HepG2 (cell line): Measurements from ENCODE around the gene GNL3. TPM values are rescaled to one million over a fixed set of nuclear protein-coding genes. Genes with fewer than 3 reads are reported as not detected.
A peak's percentile ranks its signal among the peaks of the same experiment; 100 is the strongest.

Source experiments
- CBX1 ChIP-seq: IDR thresholded peaks from one replicate; pipeline ENCODE4 v1.6.1; 2016; ENCODE audit warnings: antibody characterized with exemption, low read depth
- CENPX ChIP-seq: sonication (generic); formaldehyde crosslinking; IDR thresholded peaks from 2 replicates; pipeline ENCODE4 v1.9.0; 2021; ENCODE audit warnings: mild to moderate bottlenecking, missing genetic modification reagents, moderate library complexity
- EZH2 ChIP-seq: conservative IDR thresholded peaks from 2 replicates; pipeline ENCODE4 v1.6.1; 2012; ENCODE audit warnings: mild to moderate bottlenecking, low read depth, low read length, moderate library complexity
- FOXK1 ChIP-seq: sonication (generic); formaldehyde crosslinking; IDR thresholded peaks from 2 replicates; pipeline ENCODE4 v1.4.0; 2020; ENCODE audit warnings: low read depth, missing genetic modification reagents, borderline replicate concordance
- KMT2A ChIP-seq: sonication (generic); formaldehyde crosslinking; IDR thresholded peaks from 2 replicates; pipeline ENCODE4 v1.4.0; 2020; ENCODE audit warnings: missing genetic modification reagents
- MTF1 ChIP-seq: sonication (generic); formaldehyde crosslinking; IDR thresholded peaks from 2 replicates; pipeline ENCODE4 v1.5.0; 2020; ENCODE audit warnings: missing genetic modification reagents
- PAX8 ChIP-seq: sonication (generic); formaldehyde crosslinking; IDR thresholded peaks from 2 replicates; pipeline ENCODE4 v1.8.0; 2022; ENCODE audit warnings: mild to moderate bottlenecking, missing genetic modification reagents, borderline replicate concordance
- POGZ ChIP-seq: sonication (generic); formaldehyde crosslinking; IDR thresholded peaks from 2 replicates; pipeline ENCODE4 v1.4.0; 2020; ENCODE audit warnings: mild to moderate bottlenecking, missing genetic modification reagents
- PRMT3 ChIP-seq: sonication (generic); formaldehyde crosslinking; IDR thresholded peaks from 2 replicates; pipeline ENCODE4 v1.8.1; 2022; ENCODE audit warnings: low read depth, mild to moderate bottlenecking, moderate library complexity, missing genetic modification reagents, borderline replicate concordance
- ZFAT ChIP-seq: sonication (generic); formaldehyde crosslinking; conservative IDR thresholded peaks from 2 replicates; pipeline ENCODE4 v1.8.1; 2023; ENCODE audit warnings: missing genetic modification reagents, inconsistent platforms
- ZNF260 ChIP-seq: sonication (generic); formaldehyde crosslinking; IDR thresholded peaks from 2 replicates; pipeline ENCODE4 v1.4.0; 2020; ENCODE audit warnings: missing genetic modification reagents, low read depth, mild to moderate bottlenecking, borderline replicate concordance
- ZNF354B ChIP-seq: sonication (generic); formaldehyde crosslinking; IDR thresholded peaks from 2 replicates; pipeline ENCODE4 v1.8.0; 2022; ENCODE audit warnings: mild to moderate bottlenecking, missing genetic modification reagents
- ZNF563 ChIP-seq: sonication (generic); formaldehyde crosslinking; IDR thresholded peaks from 2 replicates; pipeline ENCODE4 v1.8.0; 2022; ENCODE audit warnings: mild to moderate bottlenecking, moderate library complexity, missing genetic modification reagents
- ZNF629 ChIP-seq: sonication (generic); formaldehyde crosslinking; conservative IDR thresholded peaks from 2 replicates; pipeline ENCODE4 v1.5.0; 2020; ENCODE audit warnings: missing genetic modification reagents
- polyA plus RNA-seq, 8 experiments: library from polyadenylated mRNA; depleted of rRNA in 3 of 8; stranded (reverse) in 7 of 8; unstranded in 1 of 8; fragments of >200 nt; fragmentation: Illumina TruSeq in 4 of 8; extraction: Trizol in 4 of 8; gene quantifications; 2 replicates each; pipeline versions ENCODE4 v1.2.1 to v1.2.3, GENCODE V29; 2011 to 2016; ENCODE audit warnings: low read depth in 4 of 8, missing spikeins in 1 of 8, mixed read lengths in 1 of 8; ENCODE audit not compliant: insufficient read depth in 1 of 8
- total RNA-seq, 5 experiments: library from RNA; depleted of rRNA; stranded (reverse); fragments of >200 nt; fragmentation: Illumina TruSeq; extraction: Trizol; gene quantifications; 2 replicates each; pipeline ENCODE4 v1.2.3, GENCODE V29; 2016; ENCODE audit warnings: low read depth in 1 of 5
- TF ChIP-seq, protein P1 (sequence below): sonication (generic); formaldehyde crosslinking; IDR thresholded peaks from one replicate; pipeline ENCODE4 v1.5.1; 2020; ENCODE audit warnings: mild to moderate bottlenecking, missing genetic modification reagents; ENCODE audit errors: not compliant biosample characterization
- TF ChIP-seq, protein P2 (sequence below): IDR thresholded peaks from 2 replicates; pipeline ENCODE4 v1.6.1; 2012; ENCODE audit warnings: low read depth, low read length, improper control_type of control experiment

The GNL3 gene
- total and polyA plus RNA-seq, 2 of the 13 experiments (the other 11 are each of a cell fraction or from before 2014, with no cell fraction given), result 129 to 257 TPM

DNA sequence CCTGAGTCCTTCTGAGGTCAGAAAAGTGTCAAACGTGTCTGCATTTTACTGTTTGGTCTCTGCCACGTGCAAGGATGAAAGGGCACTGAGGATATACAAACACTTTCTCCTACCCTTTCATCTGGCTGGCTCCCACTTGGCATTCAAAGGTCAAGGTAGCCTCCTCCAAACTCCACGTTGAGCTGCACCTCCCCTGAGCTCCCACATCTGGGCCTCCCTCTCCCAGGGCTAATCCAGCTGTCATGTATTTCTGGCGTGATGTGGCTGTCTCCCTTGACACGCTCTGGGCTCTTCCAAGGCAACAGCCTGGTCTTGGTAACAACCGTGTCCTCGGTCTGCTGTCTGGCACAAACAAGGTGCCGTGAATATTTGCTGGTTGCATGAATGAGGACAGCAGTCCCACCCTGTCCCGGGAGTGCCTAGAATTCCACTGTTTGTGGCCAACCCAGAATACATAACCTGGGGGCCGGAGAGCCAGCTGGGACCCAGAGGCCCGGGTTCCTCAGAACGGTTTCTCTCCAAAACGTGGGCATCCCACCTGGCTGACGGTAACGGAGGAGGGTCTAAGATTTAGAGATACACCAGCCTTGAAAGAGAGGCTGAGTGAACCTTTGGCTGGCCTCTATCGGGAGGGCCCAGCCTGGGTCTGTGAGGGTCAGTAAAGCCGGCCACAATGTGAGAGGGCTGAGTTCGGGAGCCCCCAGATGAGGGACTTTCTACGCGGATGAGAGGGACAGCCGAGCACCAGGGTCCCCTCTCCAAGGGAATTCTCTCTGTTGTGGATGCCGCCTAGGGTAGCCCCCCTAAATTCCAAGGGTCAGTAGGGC lies 19.0 kb downstream of the GNL3 start (continued):
- TF ChIP-seq, protein P1, sequence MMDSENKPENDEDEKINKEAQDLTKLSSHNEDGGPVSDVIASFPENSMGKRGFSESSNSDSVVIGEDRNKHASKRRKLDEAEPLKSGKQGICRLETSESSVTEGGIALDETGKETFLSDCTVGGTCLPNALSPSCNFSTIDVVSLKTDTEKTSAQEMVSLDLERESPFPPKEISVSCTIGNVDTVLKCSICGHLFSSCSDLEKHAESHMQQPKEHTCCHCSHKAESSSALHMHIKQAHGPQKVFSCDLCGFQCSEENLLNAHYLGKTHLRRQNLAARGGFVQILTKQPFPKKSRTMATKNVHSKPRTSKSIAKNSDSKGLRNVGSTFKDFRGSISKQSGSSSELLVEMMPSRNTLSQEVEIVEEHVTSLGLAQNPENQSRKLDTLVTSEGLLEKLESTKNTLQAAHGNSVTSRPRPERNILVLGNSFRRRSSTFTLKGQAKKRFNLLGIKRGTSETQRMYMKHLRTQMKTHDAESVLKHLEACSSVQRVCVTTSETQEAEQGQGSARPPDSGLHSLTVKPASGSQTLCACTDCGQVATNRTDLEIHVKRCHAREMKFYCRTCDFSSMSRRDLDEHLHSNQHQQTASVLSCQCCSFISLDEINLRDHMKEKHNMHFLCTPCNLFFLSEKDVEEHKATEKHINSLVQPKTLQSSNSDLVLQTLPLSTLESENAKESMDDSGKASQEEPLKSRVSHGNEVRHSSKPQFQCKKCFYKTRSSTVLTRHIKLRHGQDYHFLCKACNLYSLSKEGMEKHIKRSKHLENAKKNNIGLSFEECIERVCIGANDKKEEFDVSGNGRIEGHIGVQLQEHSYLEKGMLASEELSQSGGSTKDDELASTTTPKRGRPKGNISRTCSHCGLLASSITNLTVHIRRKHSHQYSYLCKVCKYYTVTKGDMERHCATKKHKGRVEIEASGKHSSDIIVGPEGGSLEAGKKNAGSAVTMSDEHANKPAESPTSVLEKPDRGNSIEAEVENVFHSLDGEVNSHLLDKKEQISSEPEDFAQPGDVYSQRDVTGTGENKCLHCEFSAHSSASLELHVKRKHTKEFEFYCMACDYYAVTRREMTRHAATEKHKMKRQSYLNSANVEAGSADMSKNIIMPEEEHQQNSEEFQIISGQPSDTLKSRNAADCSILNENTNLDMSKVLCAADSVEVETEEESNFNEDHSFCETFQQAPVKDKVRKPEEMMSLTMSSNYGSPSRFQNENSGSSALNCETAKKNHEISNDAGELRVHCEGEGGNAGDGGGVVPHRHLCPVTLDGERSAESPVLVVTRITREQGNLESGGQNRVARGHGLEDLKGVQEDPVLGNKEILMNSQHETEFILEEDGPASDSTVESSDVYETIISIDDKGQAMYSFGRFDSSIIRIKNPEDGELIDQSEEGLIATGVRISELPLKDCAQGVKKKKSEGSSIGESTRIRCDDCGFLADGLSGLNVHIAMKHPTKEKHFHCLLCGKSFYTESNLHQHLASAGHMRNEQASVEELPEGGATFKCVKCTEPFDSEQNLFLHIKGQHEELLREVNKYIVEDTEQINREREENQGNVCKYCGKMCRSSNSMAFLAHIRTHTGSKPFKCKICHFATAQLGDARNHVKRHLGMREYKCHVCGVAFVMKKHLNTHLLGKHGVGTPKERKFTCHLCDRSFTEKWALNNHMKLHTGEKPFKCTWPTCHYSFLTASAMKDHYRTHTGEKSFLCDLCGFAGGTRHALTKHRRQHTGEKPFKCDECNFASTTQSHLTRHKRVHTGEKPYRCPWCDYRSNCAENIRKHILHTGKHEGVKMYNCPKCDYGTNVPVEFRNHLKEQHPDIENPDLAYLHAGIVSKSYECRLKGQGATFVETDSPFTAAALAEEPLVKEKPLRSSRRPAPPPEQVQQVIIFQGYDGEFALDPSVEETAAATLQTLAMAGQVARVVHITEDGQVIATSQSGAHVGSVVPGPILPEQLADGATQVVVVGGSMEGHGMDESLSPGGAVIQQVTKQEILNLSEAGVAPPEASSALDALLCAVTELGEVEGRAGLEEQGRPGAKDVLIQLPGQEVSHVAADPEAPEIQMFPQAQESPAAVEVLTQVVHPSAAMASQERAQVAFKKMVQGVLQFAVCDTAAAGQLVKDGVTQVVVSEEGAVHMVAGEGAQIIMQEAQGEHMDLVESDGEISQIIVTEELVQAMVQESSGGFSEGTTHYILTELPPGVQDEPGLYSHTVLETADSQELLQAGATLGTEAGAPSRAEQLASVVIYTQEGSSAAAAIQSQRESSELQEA (CRISPR knock-in tag), result no peak
- TF ChIP-seq ZNF354B, result no peak
- no peak for TF ChIP-seq PRMT3 (CRISPR knock-in tag)
- no peak for TF ChIP-seq ZFAT (CRISPR knock-in tag)
- TF ChIP-seq, protein P2, sequence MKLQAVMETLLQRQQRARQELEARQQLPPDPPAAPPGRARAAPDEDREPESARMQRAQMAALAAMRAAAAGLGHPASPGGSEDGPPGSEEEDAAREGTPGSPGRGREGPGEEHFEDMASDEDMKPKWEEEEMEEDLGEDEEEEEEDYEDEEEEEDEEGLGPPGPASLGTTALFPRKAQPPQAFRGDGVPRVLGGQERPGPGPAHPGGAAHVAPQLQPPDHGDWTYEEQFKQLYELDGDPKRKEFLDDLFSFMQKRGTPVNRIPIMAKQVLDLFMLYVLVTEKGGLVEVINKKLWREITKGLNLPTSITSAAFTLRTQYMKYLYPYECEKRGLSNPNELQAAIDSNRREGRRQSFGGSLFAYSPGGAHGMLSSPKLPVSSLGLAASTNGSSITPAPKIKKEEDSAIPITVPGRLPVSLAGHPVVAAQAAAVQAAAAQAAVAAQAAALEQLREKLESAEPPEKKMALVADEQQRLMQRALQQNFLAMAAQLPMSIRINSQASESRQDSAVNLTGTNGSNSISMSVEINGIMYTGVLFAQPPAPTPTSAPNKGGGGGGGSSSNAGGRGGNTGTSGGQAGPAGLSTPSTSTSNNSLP, result no peak
- TF ChIP-seq CENPX (CRISPR knock-in tag), result no peak
- peak; percentile 81 for TF ChIP-seq FOXK1 (CRISPR knock-in tag)
- TF ChIP-seq MTF1 (CRISPR knock-in tag), result no peak
- no peak for TF ChIP-seq CBX1
- 0 out of 2 replicates have a peak, but pooled peaks have one; percentile 16 for TF ChIP-seq POGZ
- no peak for TF ChIP-seq ZNF563 (CRISPR knock-in tag)
- TF ChIP-seq PAX8 (CRISPR knock-in tag), result no peak
- peak; percentile 74; the same call in 1 of the 2 replicates for TF ChIP-seq KMT2A
- TF ChIP-seq ZNF629 (CRISPR knock-in tag), result peak; percentile 41; the same call in 1 of the 2 replicates
- no peak for TF ChIP-seq ZNF260
- no peak for TF ChIP-seq EZH2
